Neural cell (in vitro differentiated cells): ENCODE measurements around the gene SLC4A9.

Experiments used
- CTCF ChIP-seq: fragments of 450-650 bp; IDR thresholded peaks from 2 replicates; pipeline ENCODE4 v1.5.1; 2014; ENCODE audit warnings: antibody characterized with exemption, mild to moderate bottlenecking, moderate library complexity; ENCODE audit not compliant: poor library complexity, severe bottlenecking
- RAD21 ChIP-seq: fragments of 450-650 bp; conservative IDR thresholded peaks from 2 replicates; pipeline ENCODE4 v1.6.1; 2014; ENCODE audit warnings: antibody characterized with exemption, mild to moderate bottlenecking, moderate library complexity

- TF ChIP-seq CTCF (no peak), RAD21 (no peak)
These were observed 34.5 kb upstream of the SLC4A9 start for GRCh38 chr5:140325486-140325885.
